Coronary artery (tissue), 2 donors: ENCODE data around the gene RNPS1.
A peak's percentile ranks its signal among the peaks of the same experiment; 100 is the strongest.

Source experiments
- DNase-seq: peaks from one replicate; pipeline ENCODE4 v3.0.0-alpha.2; 2017; ENCODE audit warnings: low spot score
- H3K27ac ChIP-seq, 2 donors: fragments of 200-600 bp; sonication (generic); one replicate each; pipeline ENCODE4 v1.5.1; 2016 to 2019
- H3K4me3 ChIP-seq: fragments of 200-600 bp; sonication (generic); 2 replicates; pipeline ENCODE4 v1.5.1; 2016; ENCODE audit warnings: mild to moderate bottlenecking, moderate library complexity
- CTCF ChIP-seq: fragments of 200-600 bp; sonication (generic); IDR thresholded peaks from one replicate; pipeline ENCODE4 v1.5.1; 2019; ENCODE audit warnings: antibody characterized with exemption

Gene RNPS1

GRCh38 chr16:2209258-2210008 lies 58.5 kb downstream of the RNPS1 start:
- DNase-seq = no peak
- TF ChIP-seq CTCF = no peak
- H3K27ac ChIP-seq = no peak overlapping the region
- H3K4me3 ChIP-seq = no peak overlapping the region

- no peak overlapping the region for H3K27ac ChIP-seq
- TF ChIP-seq CTCF = no peak
- no peak for DNase-seq
- H3K4me3 ChIP-seq = no peak overlapping the region
Observed at GRCh38 chr16:2208772-2209171, 59.2 kb downstream of the RNPS1 start.

GRCh38 chr16:2208308-2208707 lies 59.6 kb downstream of the RNPS1 start:
- no peak for DNase-seq
- Histone ChIP-seq H3K4me3 (no peak overlapping the region), H3K27ac (no peak overlapping the region)
- no peak for TF ChIP-seq CTCF

GRCh38 chr16:2207872-2208271 lies 60.1 kb downstream of the RNPS1 start:
- H3K27ac ChIP-seq = no peak overlapping the region
- no peak for TF ChIP-seq CTCF
- no peak overlapping the region for H3K4me3 ChIP-seq
- no peak for DNase-seq

GRCh38 chr16:2206780-2207433 lies 61.0 kb downstream of the RNPS1 start:
- peak overlapping the region in 1 of 2 donors; percentile 97 for H3K27ac ChIP-seq
- TF ChIP-seq CTCF = no peak
- no peak overlapping the region for H3K4me3 ChIP-seq
- no peak for DNase-seq

- H3K4me3 ChIP-seq = peak overlapping the region; percentile 83
- TF ChIP-seq CTCF = no peak
- peak overlapping the region in 1 of 2 donors; percentile 97 for H3K27ac ChIP-seq
- DNase-seq = no peak
Observed at GRCh38 chr16:2206420-2206779, 61.5 kb downstream of the RNPS1 start.

- no peak for DNase-seq
- peak overlapping the region; percentile 97 for H3K27ac ChIP-seq
- H3K4me3 ChIP-seq = peak overlapping the region; percentile 83
- TF ChIP-seq CTCF = no peak
Observed at GRCh38 chr16:2205967-2206313, 62.0 kb downstream of the RNPS1 start.
